H1 (cell line): ENCODE results near the gene REC8. TPM values are rescaled to one million over a fixed set of nuclear protein-coding genes. Genes with fewer than 3 reads are reported as not detected.
A peak's percentile ranks its signal among the peaks of the same experiment; 100 is the strongest.

Experiments used
- CTCF ChIA-PET: fragments of 300-600 bp; sonication (Branson Sonifier 250); formaldehyde crosslinking; loops from one replicate; lab custom pipeline; 2021; ENCODE audit not compliant: partially characterized antibody; lab: Charles Lee
- POLR2A ChIA-PET: fragments of 300-600 bp; sonication (Branson Sonifier 250); formaldehyde crosslinking; loops from one replicate; lab custom pipeline; 2021; ENCODE audit warnings: inconsistent platforms; ENCODE audit not compliant: partially characterized antibody; lab: Charles Lee
- DNase-seq, 2 experiments: peaks; one replicate each; pipeline versions ENCODE4 v3.0.0 to v3.0.0-alpha.2; 2010 to 2022; ENCODE audit warnings: low spot score in 2 of 2, low read depth in 1 of 2, mixed read lengths in 1 of 2
- FAIRE-seq: peaks from 2 replicates; lab custom pipeline; 2011; peaks lifted over from hg19 to GRCh38; lab: Jason Lieb, UNC
- H2AFZ ChIP-seq: 2 replicates; pipeline ENCODE4 v1.8.1; 2012; ENCODE audit warnings: low read length, inconsistent platforms
- H2AK5ac ChIP-seq: 2 replicates; pipeline ENCODE4 v1.6.1; 2013; ENCODE audit warnings: low read depth, low read length
- H2BK120ac ChIP-seq: replicated peaks from 2 replicates; pipeline ENCODE3; 2013; ENCODE audit warnings: low read depth, low read length, inconsistent platforms
- H2BK12ac ChIP-seq: 2 replicates; pipeline ENCODE4 v1.6.1; 2013; ENCODE audit warnings: low read depth, low read length
- H2BK15ac ChIP-seq: 2 replicates; pipeline ENCODE4 v1.6.1; 2013; ENCODE audit warnings: low read length
- H2BK20ac ChIP-seq: 2 replicates; pipeline ENCODE4 v1.6.1; 2013; ENCODE audit warnings: low read length
- H2BK5ac ChIP-seq: 2 replicates; pipeline ENCODE4 v1.6.1; 2013; ENCODE audit warnings: low read depth, low read length
- H3K14ac ChIP-seq: 2 replicates; pipeline ENCODE4 v1.6.1; 2013; ENCODE audit warnings: inconsistent platforms; ENCODE audit not compliant: insufficient read length
- H3K18ac ChIP-seq: 2 replicates; pipeline ENCODE4 v1.6.1; 2013; ENCODE audit warnings: low read length; ENCODE audit errors: extremely low read depth
- H3K23ac ChIP-seq: 2 replicates; pipeline ENCODE4 v1.6.1; 2013; ENCODE audit warnings: inconsistent platforms; ENCODE audit not compliant: insufficient read length
- H3K23me2 ChIP-seq: 2 replicates; pipeline ENCODE4 v1.6.1; 2013; ENCODE audit warnings: low read depth, low read length
- H3K27ac ChIP-seq: 2 replicates; pipeline ENCODE4 v1.6.1; 2011; ENCODE audit warnings: low read depth, low read length, inconsistent platforms
- H3K27me3 ChIP-seq, 4 experiments: replicated peaks in 1 of 4; 1 replicate in 1 of 4; 2 replicates in 3 of 4; pipeline versions ENCODE4 v1.6.1 to v1.8.1; 2011 to 2013; ENCODE audit warnings: low read length in 3 of 4, mild to moderate bottlenecking in 3 of 4, inconsistent platforms in 2 of 4, mixed read lengths in 2 of 4, moderate library complexity in 1 of 4; ENCODE audit not compliant: control insufficient read depth in 3 of 4, insufficient read depth in 3 of 4; ENCODE audit errors: extremely low read depth in 1 of 4
- H3K36me3 ChIP-seq, 4 experiments: 2 replicates each; pipeline versions ENCODE4 v1.6.1 to v1.8.1; 2011 to 2013; ENCODE audit warnings: mild to moderate bottlenecking in 4 of 4, low read length in 3 of 4, moderate library complexity in 2 of 4, control low read depth in 1 of 4, inconsistent platforms in 1 of 4; ENCODE audit not compliant: insufficient read depth in 4 of 4, control insufficient read depth in 2 of 4
- H3K4ac ChIP-seq: replicated peaks from 2 replicates; pipeline ENCODE3; 2013; ENCODE audit warnings: low read length, low read depth, mixed read lengths, inconsistent platforms; ENCODE audit not compliant: insufficient read length
- H3K4me1 ChIP-seq, 4 experiments: replicated peaks in 1 of 4; 1 replicate in 1 of 4; 2 replicates in 3 of 4; pipeline versions ENCODE4 v1.6.1 to v1.8.1; 2011 to 2013; ENCODE audit warnings: low read length in 3 of 4, inconsistent platforms in 2 of 4, mixed read lengths in 1 of 4; ENCODE audit not compliant: insufficient read depth in 4 of 4, control insufficient read depth in 3 of 4
- H3K4me2 ChIP-seq, 2 experiments: 2 replicates each; pipeline versions ENCODE4 v1.6.1 to v1.8.1; 2011 to 2013; ENCODE audit warnings: low read depth in 2 of 2, low read length in 2 of 2, control low read depth in 1 of 2, inconsistent platforms in 1 of 2, mild to moderate bottlenecking in 1 of 2; ENCODE audit not compliant: insufficient read depth in 1 of 2
- H3K4me3 ChIP-seq, 4 experiments: fragments of 200-600, 300-600 bp in 1 of 4; sonication (generic), shearing (Covaris generic), sonication (Bioruptor Twin) in 1 of 4; 2 replicates each; pipeline versions ENCODE4 v1.5.1 to v1.8.1; 2011 to 2016; ENCODE audit warnings: low read length in 4 of 4, low read depth in 3 of 4, control low read depth in 2 of 4, inconsistent platforms in 2 of 4, mild to moderate bottlenecking in 2 of 4, mixed read lengths in 1 of 4, moderate library complexity in 1 of 4; ENCODE audit not compliant: insufficient read depth in 2 of 4; ENCODE audit errors: extremely low read depth in 1 of 4
- H3K56ac ChIP-seq: replicated peaks from 2 replicates; pipeline ENCODE3; 2013; ENCODE audit warnings: low read depth, mild to moderate bottlenecking, mixed read lengths, low read length, inconsistent platforms; ENCODE audit not compliant: insufficient read length
- H3K79me1 ChIP-seq: 2 replicates; pipeline ENCODE4 v1.6.1; 2013; ENCODE audit warnings: low read depth, low read length, control low read depth
- H3K79me2 ChIP-seq, 2 experiments: 2 replicates each; pipeline versions ENCODE4 v1.6.1 to v1.8.1; 2012 to 2013; ENCODE audit warnings: low read length in 2 of 2, mild to moderate bottlenecking in 2 of 2, inconsistent platforms in 1 of 2; ENCODE audit not compliant: insufficient read depth in 2 of 2, control insufficient read depth in 1 of 2
- H3K9ac ChIP-seq, 4 experiments: replicated peaks in 1 of 4; 1 replicate in 1 of 4; 2 replicates in 3 of 4; pipeline versions ENCODE4 v1.6.1 to v1.8.1; 2011 to 2013; ENCODE audit warnings: low read depth in 3 of 4, low read length in 3 of 4, control low read depth in 2 of 4, mild to moderate bottlenecking in 2 of 4, moderate library complexity in 2 of 4, inconsistent platforms in 1 of 4; ENCODE audit errors: extremely low read depth in 1 of 4
- H3K9me3 ChIP-seq, 2 experiments: 2 replicates each; pipeline versions ENCODE4 v1.6.1 to v1.8.1; 2012 to 2013; ENCODE audit warnings: mild to moderate bottlenecking in 2 of 2, moderate library complexity in 2 of 2, control low read depth in 1 of 2, inconsistent platforms in 1 of 2, low read depth in 1 of 2, low read length in 1 of 2, mixed read lengths in 1 of 2; ENCODE audit not compliant: insufficient read depth in 2 of 2
- H4K20me1 ChIP-seq, 2 experiments: replicated peaks in 1 of 2; 2 replicates each; pipeline versions ENCODE3 to v1.8.1; 2011 to 2013; ENCODE audit warnings: inconsistent platforms in 2 of 2, low read length in 2 of 2, mild to moderate bottlenecking in 1 of 2; ENCODE audit not compliant: insufficient read depth in 2 of 2, control insufficient read depth in 1 of 2
- H4K5ac ChIP-seq: 2 replicates; pipeline ENCODE4 v1.6.1; 2013; ENCODE audit warnings: low read length, low read depth, mixed read lengths, inconsistent platforms; ENCODE audit not compliant: insufficient read length
- H4K8ac ChIP-seq: 2 replicates; pipeline ENCODE4 v1.8.0; 2013; ENCODE audit warnings: mild to moderate bottlenecking, moderate library complexity, low read length, inconsistent platforms; ENCODE audit not compliant: insufficient read depth; ENCODE audit errors: extremely low read depth
- H4K91ac ChIP-seq: replicated peaks from 2 replicates; pipeline ENCODE3; 2013; ENCODE audit warnings: low read length, mixed read lengths, inconsistent platforms; ENCODE audit not compliant: insufficient read length
- CHD1 ChIP-seq: IDR thresholded peaks from 2 replicates; pipeline ENCODE4 v1.6.1; 2012; ENCODE audit warnings: low read depth, low read length, improper control_type of control experiment
- E2F6 ChIP-seq: IDR thresholded peaks from 2 replicates; pipeline ENCODE4 v1.6.1; 2012; ENCODE audit warnings: inconsistent platforms
- EGR1 ChIP-seq: IDR thresholded peaks from 2 replicates; pipeline ENCODE4 v1.6.1; 2011; ENCODE audit warnings: low read depth, low read length, borderline replicate concordance
- HDAC2 ChIP-seq, 2 experiments: fragments of 300-600 bp in 1 of 2; sonication (generic) in 1 of 2; IDR thresholded peaks; 2 replicates each; pipeline ENCODE4 v1.6.1; 2011 to 2012; ENCODE audit warnings: low read depth in 2 of 2, low read length in 2 of 2, mild to moderate bottlenecking in 2 of 2, moderate library complexity in 2 of 2, borderline replicate concordance in 1 of 2, inconsistent platforms in 1 of 2
- MAX ChIP-seq: IDR thresholded peaks from 2 replicates; pipeline ENCODE4 v1.6.1; 2012; ENCODE audit warnings: inconsistent platforms
- RBBP5 ChIP-seq: IDR thresholded peaks from 2 replicates; pipeline ENCODE4 v1.7.1; 2012; ENCODE audit warnings: low read depth, mild to moderate bottlenecking, inconsistent platforms, low read length, moderate library complexity, borderline replicate concordance
- RNF2 ChIP-seq: fragments of 200-900, 300-1000 bp; sonication (generic); IDR thresholded peaks from 2 replicates; pipeline ENCODE4 v1.7.1; 2016; ENCODE audit warnings: borderline replicate concordance, low read depth, mild to moderate bottlenecking, antibody characterized with exemption, low read length; ENCODE audit not compliant: poor library complexity, severe bottlenecking; ENCODE audit errors: missing control alignments
- SP4 ChIP-seq: IDR thresholded peaks from 2 replicates; pipeline ENCODE4 v1.6.1; 2012; ENCODE audit warnings: low read length, inconsistent platforms
- WGBS, 2 experiments: shearing (Covaris generic) in 1 of 2; methylation state at CpG; one replicate each; pipeline versions ENCODE4 v1.1.6 to v1.1.7; 2013 to 2015; ENCODE audit warnings: low lambda C conversion rate in 2 of 2, mixed read lengths in 2 of 2, inconsistent platforms in 1 of 2, low coverage in 1 of 2, missing lambda C conversion rate in 1 of 2; ENCODE audit not compliant: insufficient replicate concordance in 2 of 2, insufficient coverage in 1 of 2, insufficient read length in 1 of 2; ENCODE audit errors: extremely low coverage in 1 of 2, missing lambda C conversion rate in 1 of 2; 5-methylcytosine and 5-hydroxymethylcytosine counted together
- polyA plus RNA-seq, 7 experiments: library from polyadenylated mRNA; depleted of rRNA in 3 of 7; stranded (reverse) in 5 of 7; unstranded in 2 of 7; fragments of >200 nt in 5 of 7; fragments of 200-250 nt in 2 of 7; gene quantifications; 1 replicate in 5 of 7; 2 replicates in 1 of 7; 4 replicates in 1 of 7; pipeline versions ENCODE4 v1.2.1 to v1.2.3, GENCODE V29; 2011 to 2013; ENCODE audit warnings: missing spikeins in 2 of 7, mixed read lengths in 2 of 7
- total RNA-seq: library from RNA; stranded (reverse); fragmentation: NEBNext Ultra II Directional; extraction: Animal tissue kit (Norgen Biotek cat#: 25700); gene quantifications from 2 replicates; pipeline ENCODE4 v1.2.1, GENCODE V29; 2021

The REC8 gene
- total and polyA plus RNA-seq, 2 of the 8 experiments (the other 6 are each of a cell fraction or from before 2014, with no cell fraction given): 9.8 to 28.5 TPM

- CTCF ChIA-PET: interaction anchor here (0.8 to 4.1 kb wide), 7 partner anchors 24 to 119 kb away, joined by 3 to 16 read pairs (median 4); partner anchors contain the start of genes CHMP4A, CIDEB, DCAF11 and DHRS1
- H4K5ac ChIP-seq: peak within 1 kb of the TSS; percentile 72
- TF ChIP-seq SP4 (peak; percentile 87; the same call in 1 of the 2 replicates), CHD1 (no peak), RNF2 (no peak), E2F6 (peak; percentile 42; the same call in 1 of the 2 replicates), RBBP5 (peak; percentile 61; the same call in 1 of the 2 replicates), HDAC2 (IDR thresholded peaks at IDR 0.05; ENCODE audit: borderline replicate concordance in 1 of 2, low read depth in 2 of 2, low read length in 2 of 2) (peak in 1 of 2 experiments; percentile 82; a peak in 3 of 4 replicates), MAX (peak; percentile 99), EGR1 (peak; percentile 74; the same call in 1 of the 2 replicates)
These were observed 16.6 kb downstream of the REC8 start, which contains the start of gene IPO4 for GRCh38 chr14:24188251-24189058. Gene IPO4 (minus strand): TSS chr14:24188816. CDS start chr14:24188787, 29 bp downstream.

More at GRCh38 chr14:24188251-24189058, 16.6 kb downstream of the REC8 start, which contains the start of gene IPO4:
- Histone ChIP-seq H4K20me1 (peaks cover 0 to 16% of the 10 kb centered on the region in 2 experiments), H3K14ac (no peak within 1 kb of the TSS), H3K23ac (no peak within 1 kb of the TSS), H3K9ac (peak within 1 kb of the TSS; percentile 36 to 71 (median 55)), H4K91ac (peak within 1 kb of the TSS; percentile 82), H2BK5ac (peak within 1 kb of the TSS; percentile 53; the same call in 1 of the 2 replicates), H2BK20ac (no peak within 1 kb of the TSS), H3K27ac (peak within 1 kb of the TSS; percentile 58; the same call in 1 of the 2 replicates), H3K56ac (peak within 1 kb of the TSS; percentile 62), H2BK12ac (no peak within 1 kb of the TSS), H3K4me2 (peak within 1 kb of the TSS; percentile 70 to 85), H2BK120ac (no peak within 1 kb of the TSS), H4K8ac (peak within 1 kb of the TSS; percentile 91), H3K9me3 (no peaks in the 10 kb centered on the region), H3K79me1 (peaks cover 12% of the 10 kb centered on the region), H2AFZ (no peak within 1 kb of the TSS), H2AK5ac (no peak within 1 kb of the TSS), H3K4ac (no peak within 1 kb of the TSS), H3K23me2 (peaks cover 5% of the 10 kb centered on the region), H3K4me1 (peaks cover 0 to 7% (median 4%) of the 10 kb centered on the region in 4 experiments; a peak in 6 of 7 replicates), H3K27me3 (no peaks in the 10 kb centered on the region), H3K4me3 (peak within 1 kb of the TSS; percentile 75 to 91 (median 87)), H2BK15ac (0 out of 2 replicates have a peak within 1 kb of the TSS, but pooled peaks have one; percentile 89), H3K18ac (0 out of 2 replicates have a peak within 1 kb of the TSS, but pooled peaks have one; percentile 40), H3K79me2 (peaks cover 0 to 13% of the 10 kb centered on the region in 2 experiments; a peak in 2 of 4 replicates), H3K36me3 (peaks cover 17 to 41% (median 36%) of the 10 kb centered on the region in 4 experiments; a peak in 7 of 8 replicates)
- DNase-seq: peak; percentile 93 to 95
- 4% methylated on average over 55 of the region's 65 CpGs; no CpG with 5 or more reads in 1 of the 2 experiments for WGBS, 2 experiments
- POLR2A ChIA-PET: interaction anchor here (0.5 to 7.9 kb wide), 21 partner anchors 9 to 94 kb away, joined by 3 to 158 read pairs (median 4); partner anchors contain the start of genes CHMP4A, IRF9, MDP1 and PCK2
- no peak for FAIRE-seq
